HepG2 (cell line): Measurements from ENCODE around the gene GPR137. TPM values are rescaled to one million over a fixed set of nuclear protein-coding genes. Genes with fewer than 3 reads are reported as not detected.
A peak's percentile ranks its signal among the peaks of the same experiment; 100 is the strongest.

Experiments
- ATAC-seq: fragments of 200-7000 bp; cut with Tn5 transposase; 3 replicates; pipeline ENCODE4 v1.9.1; 2020; ENCODE audit warnings: mild to moderate bottlenecking, moderate library complexity
- BruUV-seq: library from RNA; stranded (reverse); fragments of 400-500 nt; replicated peaks from 2 replicates; lab custom pipeline; 2021; lab: Mats Ljungman, UMichigan
- CTCF ChIA-PET: fragments of 300-600 bp; formaldehyde crosslinking; extraction: SDS; loops from one replicate; lab custom pipeline; 2021; ENCODE audit warnings: low total read pairs, inconsistent platforms, low intra/inter-chr PET ratio; lab: Yijun Ruan, JAX
- POLR2A ChIA-PET: fragments of 350-600 bp; sonication (Branson Sonifier 250); formaldehyde crosslinking; loops from one replicate; lab custom pipeline; 2020; ENCODE audit warnings: antibody characterized with exemption, inconsistent platforms; lab: Yijun Ruan, JAX
- DNase-seq: peaks from one replicate; pipeline ENCODE4 v3.0.0-alpha.2; 2015; ENCODE audit warnings: low spot score
- FAIRE-seq: peaks from 3 replicates; lab custom pipeline; 2011; peaks lifted over from hg19 to GRCh38; lab: Jason Lieb, UNC
- H2AFZ ChIP-seq: one replicate; pipeline ENCODE4 v1.6.1; 2011; ENCODE audit warnings: low read length, inconsistent platforms
- H3K27ac ChIP-seq: fragments of 300-600 bp; 3 replicates; pipeline ENCODE4 v1.8.0; 2011; ENCODE audit warnings: mixed run types, mild to moderate bottlenecking, mixed read lengths, low read length, inconsistent platforms; ENCODE audit not compliant: insufficient read depth; ENCODE audit errors: extremely low read length
- H3K27me3 ChIP-seq, 2 experiments: fragments of 200-600 bp in 1 of 2; 2 replicates in 1 of 2; 3 replicates in 1 of 2; pipeline versions ENCODE4 v1.6.0 to v1.8.0; 2011; ENCODE audit warnings: low read length in 2 of 2, mild to moderate bottlenecking in 2 of 2, moderate library complexity in 2 of 2, inconsistent platforms in 1 of 2; ENCODE audit not compliant: insufficient read depth in 2 of 2, control insufficient read depth in 1 of 2
- H3K36me3 ChIP-seq, 2 experiments: fragments of 200-600 bp in 1 of 2; replicated peaks in 1 of 2; 2 replicates in 1 of 2; 3 replicates in 1 of 2; pipeline versions ENCODE4 v1.5.1 to v1.8.0; 2011; ENCODE audit warnings: low read length in 2 of 2, inconsistent platforms in 1 of 2; ENCODE audit not compliant: insufficient read depth in 2 of 2, control insufficient read depth in 1 of 2
- H3K4me1 ChIP-seq: 2 replicates; pipeline ENCODE4 v1.5.1; 2012; ENCODE audit warnings: low read length, inconsistent platforms; ENCODE audit not compliant: insufficient read depth
- H3K4me2 ChIP-seq: 2 replicates; pipeline ENCODE4 v1.6.0; 2011; ENCODE audit warnings: low read depth, low read length, inconsistent platforms
- H3K4me3 ChIP-seq, 3 experiments: fragments of 200-600 bp in 1 of 3; sonication (generic), shearing (Covaris generic) in 1 of 3; replicated peaks in 1 of 3; 2 replicates each; pipeline ENCODE4 v1.5.1; 2011 to 2016; ENCODE audit warnings: low read length in 3 of 3, inconsistent platforms in 2 of 3, low read depth in 2 of 3, mild to moderate bottlenecking in 2 of 3, control low read depth in 1 of 3, mixed read lengths in 1 of 3; ENCODE audit not compliant: insufficient read depth in 1 of 3
- H3K79me2 ChIP-seq: one replicate; pipeline ENCODE4 v1.6.1; 2011; ENCODE audit warnings: low read length, inconsistent platforms; ENCODE audit not compliant: insufficient read depth
- H3K9ac ChIP-seq: 2 replicates; pipeline ENCODE4 v1.6.0; 2011; ENCODE audit warnings: mild to moderate bottlenecking, low read depth, low read length, inconsistent platforms; ENCODE audit not compliant: insufficient read depth
- H3K9me3 ChIP-seq: 2 replicates; pipeline ENCODE4 v1.5.1; 2012; ENCODE audit warnings: mild to moderate bottlenecking, low read length
- H4K20me1 ChIP-seq: 2 replicates; pipeline ENCODE4 v1.6.0; 2011; ENCODE audit warnings: inconsistent platforms, mild to moderate bottlenecking, low read length, moderate library complexity; ENCODE audit not compliant: insufficient read depth
- GATA4 ChIP-seq: sonication (generic); IDR thresholded peaks from 2 replicates; pipeline ENCODE4 v1.6.1; 2016; ENCODE audit warnings: antibody characterized with exemption, low read depth, borderline replicate concordance
- GATAD2A ChIP-seq: IDR thresholded peaks from 2 replicates; pipeline ENCODE4 v1.6.1; 2016
- IKZF5 ChIP-seq: IDR thresholded peaks from 2 replicates; pipeline ENCODE4 v1.6.1; 2018; ENCODE audit warnings: missing genetic modification reagents, mild to moderate bottlenecking, missing compliant biosample characterization
- KAT8 ChIP-seq: IDR thresholded peaks from 2 replicates; pipeline ENCODE4 v1.6.1; 2016; ENCODE audit warnings: missing genetic modification reagents, missing compliant biosample characterization
- NFYC ChIP-seq: IDR thresholded peaks from 2 replicates; pipeline ENCODE4 v1.6.1; 2016; ENCODE audit warnings: missing genetic modification reagents, missing compliant biosample characterization
- POLR2A ChIP-seq, 2 experiments: IDR thresholded peaks; 2 replicates each; pipeline ENCODE4 v1.6.1; 2011; ENCODE audit warnings: low read depth in 2 of 2, low read length in 2 of 2, mild to moderate bottlenecking in 1 of 2, moderate library complexity in 1 of 2; ENCODE audit not compliant: insufficient read depth in 1 of 2
- RXRA ChIP-seq: sonication (generic); formaldehyde crosslinking; IDR thresholded peaks from 2 replicates; pipeline ENCODE4 v1.5.1; 2020; ENCODE audit warnings: missing genetic modification reagents
- SP4 ChIP-seq: sonication (generic); formaldehyde crosslinking; IDR thresholded peaks from 2 replicates; pipeline ENCODE4 v1.8.1; 2023; ENCODE audit warnings: mild to moderate bottlenecking, missing genetic modification reagents
- TOPORS ChIP-seq: sonication (generic); formaldehyde crosslinking; IDR thresholded peaks from 2 replicates; pipeline ENCODE4 v1.8.0; 2023; ENCODE audit warnings: mild to moderate bottlenecking, missing genetic modification reagents
- ZNF281 ChIP-seq: sonication (generic); formaldehyde crosslinking; IDR thresholded peaks from 2 replicates; pipeline ENCODE4 v1.4.0; 2020; ENCODE audit warnings: missing genetic modification reagents, borderline replicate concordance
- WGBS: methylation state at CpG from one replicate; pipeline ENCODE4 v1.1.6; 2017; ENCODE audit warnings: low lambda C conversion rate; 5-methylcytosine and 5-hydroxymethylcytosine counted together
- in situ Hi-C: cut with HindIII; loops from 2 replicates; pipeline ENCODE4 v1.10.0; 2017; ENCODE audit warnings: low pct_unique_long_range_greater_than_20kb; ENCODE audit not compliant: extremely low pct_ligation_motif_present
- intact Hi-C: fragments of 100-400 bp; cut with micrococcal nuclease; formaldehyde crosslinking; loops from one replicate; pipeline ENCODE4 v1.10.0; 2022; ENCODE audit not compliant: unreplicated experiment
- polyA plus RNA-seq, 8 experiments: library from polyadenylated mRNA; depleted of rRNA in 3 of 8; stranded (reverse) in 7 of 8; unstranded in 1 of 8; fragments of >200 nt; fragmentation: Illumina TruSeq in 4 of 8; extraction: Trizol in 4 of 8; gene quantifications; 2 replicates each; pipeline versions ENCODE4 v1.2.1 to v1.2.3, GENCODE V29; 2011 to 2016; ENCODE audit warnings: low read depth in 4 of 8, missing spikeins in 1 of 8, mixed read lengths in 1 of 8; ENCODE audit not compliant: insufficient read depth in 1 of 8
- total RNA-seq, 5 experiments: library from RNA; depleted of rRNA; stranded (reverse); fragments of >200 nt; fragmentation: Illumina TruSeq; extraction: Trizol; gene quantifications; 2 replicates each; pipeline ENCODE4 v1.2.3, GENCODE V29; 2016; ENCODE audit warnings: low read depth in 1 of 5
- TF ChIP-seq, protein P1 (sequence below): sonication (generic); formaldehyde crosslinking; IDR thresholded peaks from 2 replicates; pipeline ENCODE4 v1.5.0; 2020; ENCODE audit warnings: missing genetic modification reagents
- TF ChIP-seq, protein P2 (sequence below): IDR thresholded peaks from 2 replicates; pipeline ENCODE4 v1.6.1; 2016; ENCODE audit warnings: missing genetic modification reagents, missing compliant biosample characterization
- TF ChIP-seq, protein P3 (sequence below): sonication (generic); formaldehyde crosslinking; IDR thresholded peaks from 2 replicates; pipeline ENCODE4 v1.4.0; 2020; ENCODE audit warnings: missing genetic modification reagents, borderline replicate concordance

The GPR137 gene
- total and polyA plus RNA-seq, 2 of the 13 experiments (the other 11 are each of a cell fraction or from before 2014, with no cell fraction given), result 8.5 to 13.2 TPM

GRCh38 chr11:64304316-64305072 lies 18.8 kb downstream of the GPR137 start (continued):
- TF ChIP-seq, protein P1, sequence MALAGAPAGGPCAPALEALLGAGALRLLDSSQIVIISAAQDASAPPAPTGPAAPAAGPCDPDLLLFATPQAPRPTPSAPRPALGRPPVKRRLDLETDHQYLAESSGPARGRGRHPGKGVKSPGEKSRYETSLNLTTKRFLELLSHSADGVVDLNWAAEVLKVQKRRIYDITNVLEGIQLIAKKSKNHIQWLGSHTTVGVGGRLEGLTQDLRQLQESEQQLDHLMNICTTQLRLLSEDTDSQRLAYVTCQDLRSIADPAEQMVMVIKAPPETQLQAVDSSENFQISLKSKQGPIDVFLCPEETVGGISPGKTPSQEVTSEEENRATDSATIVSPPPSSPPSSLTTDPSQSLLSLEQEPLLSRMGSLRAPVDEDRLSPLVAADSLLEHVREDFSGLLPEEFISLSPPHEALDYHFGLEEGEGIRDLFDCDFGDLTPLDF (CRISPR knock-in tag), result 0 out of 2 replicates have a peak, but pooled peaks have one; percentile 6
- no peak for TF ChIP-seq GATA4

DNA sequence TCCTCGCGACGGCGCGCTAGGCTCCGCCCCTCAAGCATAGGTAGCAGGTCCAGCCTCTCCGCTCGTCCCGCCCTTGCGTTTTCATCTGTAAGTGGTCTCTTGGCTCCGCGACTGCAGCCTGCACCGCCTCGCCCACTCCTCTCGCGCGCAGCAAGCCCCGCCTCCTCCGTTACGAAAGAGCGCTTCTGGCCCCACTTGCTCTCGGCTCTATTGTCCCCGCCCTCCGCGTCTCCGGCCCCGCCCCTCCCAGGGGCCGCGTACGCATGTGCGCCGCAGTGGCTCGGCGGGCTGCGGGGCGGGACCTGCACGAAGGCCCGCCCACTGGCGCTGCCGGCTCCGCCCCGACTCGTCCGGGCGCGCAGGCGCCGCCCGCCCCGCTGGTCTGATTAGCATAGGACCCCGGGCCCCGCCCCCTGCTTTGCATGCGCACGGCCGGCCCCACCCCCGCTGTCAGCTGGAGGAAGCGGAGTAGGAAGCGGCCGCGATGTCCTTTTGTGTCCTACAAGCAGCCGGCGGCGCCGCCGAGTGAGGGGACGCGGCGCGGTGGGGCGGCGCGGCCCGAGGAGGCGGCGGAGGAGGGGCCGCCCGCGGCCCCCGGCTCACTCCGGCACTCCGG lies 19.5 kb downstream of the GPR137 start, which contains the start of gene ESRRA:
TSS of gene ESRRA (plus strand) at position 450 of the 616 bp plus-strand sequence. CDS start 1,656 bp downstream, outside the sequence.
- Histone ChIP-seq H3K27me3 (peaks cover 0 to 7% of the 10 kb centered on the region in 2 experiments; a peak in 3 of 5 replicates), H3K9me3 (no peaks in the 10 kb centered on the region), H3K4me2 (peak within 1 kb of the TSS; percentile 97), H3K27ac (peak within 1 kb of the TSS; percentile 94), H3K9ac (peak within 1 kb of the TSS; percentile 88), H3K79me2 (peaks cover 15% of the 10 kb centered on the region), H3K4me3 (peak within 1 kb of the TSS; percentile 68 to 85 (median 70)), H3K4me1 (peaks cover 66% of the 10 kb centered on the region), H2AFZ (no peak within 1 kb of the TSS), H4K20me1 (no peaks in the 10 kb centered on the region), H3K36me3 (no peaks in the 10 kb centered on the region)
- BruUV-seq, result no TSS peak
- ChIA-PET CTCF (interaction anchor here (1.3 kb wide), 1 partner anchor 101 kb away, joined by 7 read pairs; no protein-coding TSS in a partner anchor), POLR2A (interaction anchor here (0.9 to 5.5 kb wide), 16 partner anchors 12 to 473 kb away, joined by 3 to 103 read pairs (median 6); partner anchors contain the start of genes BAD, FKBP2, GPR137 and NUDT22)
- FAIRE-seq (peak; percentile 84), ATAC-seq (peak; percentile 66), DNase-seq (peak; percentile 97)
- intact Hi-C loops (loop anchor here (2.0 to 10.0 kb wide), 2 partner anchors 34 to 120 kb away; partner anchors contain the start of gene STIP1), in situ Hi-C loops (no loop called here)
- WGBS, result 0% methylated on average over 20 of the region's 81 CpGs
- TF ChIP-seq KAT8 (CRISPR knock-in tag), result 0 out of 2 replicates have a peak, but pooled peaks have one; percentile 19
- TF ChIP-seq RXRA (CRISPR knock-in tag), result peak; percentile 65; the same call in 1 of the 2 replicates
- TF ChIP-seq TOPORS, result no peak
- peak; percentile 46 for TF ChIP-seq NFYC (CRISPR knock-in tag)
- TF ChIP-seq GATAD2A, result peak; percentile 45; the same call in 1 of the 2 replicates
- peak in 1 of 2 experiments; percentile 20; a peak in 2 of 4 replicates for TF ChIP-seq POLR2A (IDR thresholded peaks at IDR 0.05; ENCODE audit: insufficient read depth in 1 of 2, low read depth in 2 of 2, low read length in 2 of 2)
- peak; percentile 90 for TF ChIP-seq SP4 (CRISPR knock-in tag)
- TF ChIP-seq, protein P2, sequence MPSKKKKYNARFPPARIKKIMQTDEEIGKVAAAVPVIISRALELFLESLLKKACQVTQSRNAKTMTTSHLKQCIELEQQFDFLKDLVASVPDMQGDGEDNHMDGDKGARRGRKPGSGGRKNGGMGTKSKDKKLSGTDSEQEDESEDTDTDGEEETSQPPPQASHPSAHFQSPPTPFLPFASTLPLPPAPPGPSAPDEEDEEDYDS (CRISPR knock-in tag), result peak; percentile 27; the same call in 1 of the 2 replicates
- TF ChIP-seq ZNF281 (CRISPR knock-in tag), result peak; percentile 21; the same call in 1 of the 2 replicates
- TF ChIP-seq, protein P3, sequence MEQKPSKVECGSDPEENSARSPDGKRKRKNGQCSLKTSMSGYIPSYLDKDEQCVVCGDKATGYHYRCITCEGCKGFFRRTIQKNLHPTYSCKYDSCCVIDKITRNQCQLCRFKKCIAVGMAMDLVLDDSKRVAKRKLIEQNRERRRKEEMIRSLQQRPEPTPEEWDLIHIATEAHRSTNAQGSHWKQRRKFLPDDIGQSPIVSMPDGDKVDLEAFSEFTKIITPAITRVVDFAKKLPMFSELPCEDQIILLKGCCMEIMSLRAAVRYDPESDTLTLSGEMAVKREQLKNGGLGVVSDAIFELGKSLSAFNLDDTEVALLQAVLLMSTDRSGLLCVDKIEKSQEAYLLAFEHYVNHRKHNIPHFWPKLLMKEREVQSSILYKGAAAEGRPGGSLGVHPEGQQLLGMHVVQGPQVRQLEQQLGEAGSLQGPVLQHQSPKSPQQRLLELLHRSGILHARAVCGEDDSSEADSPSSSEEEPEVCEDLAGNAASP (CRISPR knock-in tag), result peak; percentile 22; the same call in 1 of the 2 replicates
- TF ChIP-seq IKZF5, result peak; percentile 53; the same call in 1 of the 2 replicates
